NCI-H2227 (cell line): ENCODE results near the gene CLEC4E.
"Not testable (repeated sequence)": the region's sequence is repeated elsewhere in the genome, so short reads cannot be mapped to it uniquely, and the experiment has no call there.

Experiments used
- DNase-seq: peaks from one replicate; lab custom pipeline; 2025; ENCODE audit not compliant: unreplicated experiment; lab: John Stamatoyannopoulos, UW

Gene CLEC4E

GRCh38 chr12:8541562-8541961, 857 bp upstream of the CLEC4E start:
- no peak for DNase-seq

GRCh38 chr12:8537820-8538219, 2.9 kb downstream of the CLEC4E start:
- DNase-seq: not testable (repeated sequence)

DNA sequence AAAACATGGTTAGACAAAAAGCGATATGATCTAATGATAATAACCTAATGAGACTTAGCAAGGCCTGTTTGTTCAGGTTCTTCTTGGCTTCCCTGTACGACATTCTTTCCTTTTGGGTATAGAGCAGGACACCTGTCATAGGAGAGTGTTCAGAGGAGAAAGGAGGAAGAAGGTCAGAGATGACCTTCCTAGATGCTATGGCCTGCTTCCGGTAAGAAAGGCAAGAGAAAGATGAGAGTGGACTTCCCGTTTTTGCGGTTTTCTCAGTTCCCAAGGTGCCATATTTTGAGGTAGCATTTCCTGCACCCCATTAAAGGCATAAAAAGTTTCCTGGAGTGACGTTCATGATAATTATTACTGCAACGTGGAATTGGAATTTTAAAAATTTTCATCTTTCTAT, 8.7 kb downstream of the CLEC4E start:
- DNase-seq: no peak

DNA sequence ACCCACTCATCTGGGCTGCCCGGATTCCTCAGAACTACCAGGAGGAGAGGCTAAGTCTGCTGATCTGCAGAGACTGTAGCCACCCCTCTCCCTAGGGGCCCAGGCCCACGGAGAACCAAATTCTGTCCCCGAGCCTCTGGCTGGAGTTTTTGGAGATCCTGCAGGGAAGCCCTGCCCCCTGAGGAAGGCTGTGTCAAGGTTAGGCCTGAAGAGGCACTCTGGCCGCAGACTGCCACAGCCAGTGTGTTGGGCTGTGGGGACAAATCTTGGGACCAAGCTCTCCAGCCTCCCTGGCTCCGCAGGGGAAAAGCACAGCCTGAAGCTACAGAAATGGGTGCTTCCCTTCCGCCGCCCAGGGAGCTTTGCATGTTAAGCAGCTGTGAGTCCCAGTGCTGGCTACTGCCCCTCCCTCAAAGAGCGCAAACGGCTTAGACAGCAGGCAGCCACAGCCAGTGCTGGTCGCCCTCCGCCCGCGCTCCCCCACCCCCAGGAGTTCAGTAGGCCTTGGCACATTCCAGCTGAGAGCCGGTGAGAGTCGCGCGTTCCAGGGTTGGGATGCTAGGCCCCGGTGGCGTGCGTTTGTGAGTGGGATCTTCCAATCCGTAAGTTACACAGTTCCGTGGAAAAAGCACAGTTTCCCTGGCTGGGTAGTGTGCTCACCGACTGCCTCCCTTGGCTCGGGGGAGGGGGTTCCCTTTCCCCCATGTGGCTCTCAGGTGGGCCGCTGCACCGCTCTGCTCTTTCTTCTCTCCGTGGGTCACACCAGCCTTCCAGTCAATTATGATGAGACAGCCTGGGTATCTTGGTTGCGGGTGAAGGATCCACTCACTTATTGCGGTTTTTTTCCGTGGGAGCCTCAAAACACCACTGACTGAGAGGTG, 13.2 kb downstream of the CLEC4E start:
- DNase-seq: no peak

GRCh38 chr12:8519171-8519570, 21.5 kb downstream of the CLEC4E start:
- no peak for DNase-seq

GRCh38 chr12:8517971-8518370, 22.7 kb downstream of the CLEC4E start:
- no peak for DNase-seq

DNA sequence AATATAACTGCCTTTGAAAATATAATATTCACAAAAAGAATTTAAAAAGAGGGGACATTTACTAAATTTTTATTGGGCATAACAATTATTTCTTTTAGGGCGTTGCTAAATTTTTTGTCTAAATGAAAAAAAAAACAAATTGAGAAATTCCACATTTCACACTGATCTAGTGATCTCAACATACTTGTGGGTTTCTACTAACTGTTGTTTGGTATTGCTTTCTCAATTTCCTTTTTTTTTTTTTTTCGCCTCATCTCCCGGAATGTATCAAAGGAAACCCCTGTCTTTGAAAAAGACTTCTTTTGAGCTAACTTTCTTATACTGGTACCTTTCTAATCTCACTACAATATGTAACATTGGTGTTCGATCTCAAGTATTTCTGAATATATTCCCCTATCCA, 27.4 kb downstream of the CLEC4E start, which contains the start of gene CLEC4D:
Gene CLEC4D, plus strand, starts transcription at position 248 of the 400 bp plus-strand sequence. CDS start 230 bp downstream, outside the sequence.
- DNase-seq: no peak

DNA sequence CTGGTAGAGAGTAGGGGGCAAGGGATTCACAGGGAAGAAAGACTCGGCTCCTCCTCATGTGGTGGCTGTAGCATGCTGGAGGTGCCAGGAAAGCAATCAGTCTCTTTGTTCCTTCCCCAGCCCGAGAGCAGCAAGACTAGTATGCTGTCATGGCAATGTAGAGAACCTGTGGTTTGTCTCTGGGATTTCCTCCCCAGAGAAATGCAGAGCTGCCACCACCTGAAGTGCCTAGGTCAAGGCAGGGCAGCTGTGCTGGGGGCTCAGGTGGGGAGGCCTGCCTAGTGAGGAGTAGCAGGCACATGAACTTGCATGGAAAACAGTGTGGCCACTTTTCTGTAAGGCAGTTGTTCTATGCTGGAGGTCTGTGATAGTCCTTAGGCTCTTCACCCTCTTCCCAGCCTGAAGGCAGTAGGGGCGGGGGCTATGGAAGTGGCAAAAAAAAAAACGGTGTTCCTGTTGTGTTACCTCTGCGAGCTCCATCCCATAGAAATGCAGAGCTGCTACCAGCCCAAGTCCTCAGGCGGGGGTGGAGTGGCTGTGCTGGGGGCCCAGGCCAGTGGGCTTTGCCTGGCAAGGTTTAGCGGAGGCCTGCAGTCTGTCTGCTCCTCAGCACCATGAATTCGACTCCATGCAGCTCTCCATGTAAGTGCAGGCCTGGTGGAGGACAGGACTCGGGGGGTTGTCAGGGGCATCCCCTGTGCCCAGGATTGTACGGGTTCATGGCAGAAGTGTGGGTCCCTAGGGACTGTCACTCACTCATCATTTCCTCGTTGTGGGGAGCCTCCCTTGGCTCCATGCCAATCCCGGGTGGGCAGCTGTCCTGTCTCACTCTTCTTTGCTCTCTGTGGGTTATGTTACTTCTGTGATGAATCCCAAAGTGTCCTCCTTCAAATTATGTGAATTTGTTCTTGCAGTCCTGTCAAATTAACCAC, 31.5 kb downstream of the CLEC4E start:
- no peak for DNase-seq

DNA sequence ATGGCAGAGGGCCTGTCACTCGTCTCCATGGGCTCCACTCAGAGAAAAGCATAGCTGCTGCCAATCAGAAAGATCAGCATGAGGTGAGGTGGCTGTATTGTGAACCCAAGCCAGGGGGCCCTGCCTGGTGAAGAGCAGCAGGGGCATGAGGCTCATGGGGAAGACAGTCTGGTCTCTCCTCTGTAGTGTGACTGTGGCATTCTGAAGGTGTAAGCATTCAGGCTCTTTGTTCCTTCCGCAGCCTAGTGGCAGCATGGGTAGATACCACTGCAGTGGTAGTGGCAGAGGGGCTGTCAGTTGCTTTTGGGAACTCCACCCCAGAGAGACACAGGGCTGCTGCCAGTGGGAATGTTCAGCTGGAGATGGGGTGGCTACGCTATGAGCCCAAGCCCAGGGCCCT, 32.5 kb downstream of the CLEC4E start:
- DNase-seq: no peak

- DNase-seq: no peak
Measured at GRCh38 chr12:8507596-8507995, 33.1 kb downstream of the CLEC4E start.

DNA sequence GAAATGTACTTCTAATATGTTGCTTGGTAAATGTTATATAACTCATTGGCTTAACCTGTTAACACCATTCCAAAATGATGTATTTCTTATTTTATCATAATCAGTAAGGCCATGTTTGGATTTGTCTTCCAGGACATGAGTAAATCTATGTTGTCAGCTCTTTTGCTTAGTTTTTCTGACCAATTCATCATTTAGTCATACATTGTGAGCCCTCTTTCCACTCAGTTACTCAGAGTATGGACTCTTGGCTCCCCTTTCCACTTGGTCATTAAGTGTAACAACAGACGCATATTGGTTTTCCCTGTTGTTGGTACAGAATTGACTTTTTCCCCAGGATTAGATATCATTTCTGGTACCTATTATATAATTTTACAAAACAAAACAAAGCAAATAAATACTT, 36.4 kb downstream of the CLEC4E start:
- DNase-seq: no peak

GRCh38 chr12:8501720-8502119, 39.0 kb downstream of the CLEC4E start:
- no peak for DNase-seq

DNA sequence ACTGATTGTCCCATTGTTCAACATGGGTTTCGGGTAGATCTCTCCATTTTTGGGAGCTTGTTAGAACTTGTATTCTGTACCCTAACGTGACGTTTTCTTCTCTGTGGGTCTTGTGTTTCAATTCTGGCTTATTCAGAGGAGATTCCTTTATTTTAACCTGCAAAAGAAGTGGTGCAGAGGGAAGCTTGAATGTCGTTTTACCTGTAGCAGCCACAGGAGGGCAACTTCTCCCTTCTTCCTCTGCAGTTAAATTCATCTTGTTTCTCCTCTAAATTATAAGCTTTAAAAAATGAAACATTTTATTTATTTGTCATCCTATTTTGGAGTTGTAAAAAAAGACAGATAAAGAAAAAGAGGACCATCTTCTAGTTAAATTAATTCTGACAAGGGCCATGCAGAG, 41.1 kb downstream of the CLEC4E start:
- DNase-seq: no peak

GRCh38 chr12:8496074-8496473, 44.6 kb downstream of the CLEC4E start:
- not testable (repeated sequence) for DNase-seq

- DNase-seq: not testable (repeated sequence)
Measured at GRCh38 chr12:8495671-8496070, 45.0 kb downstream of the CLEC4E start.

GRCh38 chr12:8493084-8493483, 47.6 kb downstream of the CLEC4E start:
- DNase-seq: no peak

DNA sequence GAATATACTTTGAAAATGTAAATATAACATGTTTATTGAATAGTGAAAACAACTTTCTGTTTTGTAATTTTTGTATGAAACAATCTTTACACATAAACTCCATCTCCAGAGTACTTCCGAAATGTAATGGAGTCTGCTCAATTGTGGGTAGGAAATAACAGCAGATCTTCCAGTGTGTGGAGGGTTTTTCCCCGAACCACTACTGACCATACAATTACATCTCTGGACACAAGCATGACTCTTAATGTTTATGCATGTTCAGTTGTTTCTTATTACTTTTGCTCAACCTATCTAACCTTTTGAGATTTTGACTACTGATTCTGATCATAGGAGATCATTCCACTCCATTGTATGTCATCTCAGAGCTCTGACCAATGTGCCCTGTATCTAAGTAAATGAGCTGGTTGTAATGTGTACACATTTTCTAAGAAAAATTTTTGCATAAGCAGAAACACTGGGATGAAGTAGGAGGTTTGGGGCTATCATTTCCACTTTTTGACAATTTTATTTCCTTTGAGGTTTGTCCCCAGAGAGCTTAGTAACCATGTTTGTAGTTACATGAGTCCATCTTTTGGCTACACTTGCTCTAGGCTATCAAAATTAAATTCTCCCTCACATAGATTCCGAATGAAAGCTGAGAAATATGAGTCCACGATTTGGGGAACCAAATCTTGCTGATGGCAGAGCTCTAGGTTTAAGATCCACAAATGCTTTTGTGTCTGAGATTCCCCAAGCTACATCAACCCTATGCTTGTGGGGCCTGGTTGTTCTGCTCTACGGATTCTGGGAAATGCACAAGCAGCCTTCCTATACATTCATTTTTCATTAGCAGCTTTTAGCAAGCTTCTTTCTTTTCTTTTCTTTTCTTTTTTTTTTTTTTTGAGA, 48.8 kb downstream of the CLEC4E start:
- no peak for DNase-seq
